Measurements from ENCODE around the gene BCL11B.

- TF ChIP-seq GATA2 (IDR thresholded peaks at IDR 0.05; ENCODE audit: low read depth, low read length) (no peak), GATA3 (IDR thresholded peaks at IDR 0.05; ENCODE audit: low read depth, low read length) (no peak)
These were observed 137.4 kb downstream of the BCL11B start for GRCh38 chr14:99134516-99135046.

Measured in SH-SY5Y (cell line).